HG03442 (cell line): Measurements from ENCODE around the gene RPTN.

ENCODE experiments used
- ATAC-seq: cut with Tn5 transposase; IDR thresholded peaks from one replicate; pipeline ENCODE4 v1.9.1; 2021; ENCODE audit warnings: mild to moderate bottlenecking, moderate library complexity; ENCODE audit not compliant: unreplicated experiment

RPTN gene, protein sequence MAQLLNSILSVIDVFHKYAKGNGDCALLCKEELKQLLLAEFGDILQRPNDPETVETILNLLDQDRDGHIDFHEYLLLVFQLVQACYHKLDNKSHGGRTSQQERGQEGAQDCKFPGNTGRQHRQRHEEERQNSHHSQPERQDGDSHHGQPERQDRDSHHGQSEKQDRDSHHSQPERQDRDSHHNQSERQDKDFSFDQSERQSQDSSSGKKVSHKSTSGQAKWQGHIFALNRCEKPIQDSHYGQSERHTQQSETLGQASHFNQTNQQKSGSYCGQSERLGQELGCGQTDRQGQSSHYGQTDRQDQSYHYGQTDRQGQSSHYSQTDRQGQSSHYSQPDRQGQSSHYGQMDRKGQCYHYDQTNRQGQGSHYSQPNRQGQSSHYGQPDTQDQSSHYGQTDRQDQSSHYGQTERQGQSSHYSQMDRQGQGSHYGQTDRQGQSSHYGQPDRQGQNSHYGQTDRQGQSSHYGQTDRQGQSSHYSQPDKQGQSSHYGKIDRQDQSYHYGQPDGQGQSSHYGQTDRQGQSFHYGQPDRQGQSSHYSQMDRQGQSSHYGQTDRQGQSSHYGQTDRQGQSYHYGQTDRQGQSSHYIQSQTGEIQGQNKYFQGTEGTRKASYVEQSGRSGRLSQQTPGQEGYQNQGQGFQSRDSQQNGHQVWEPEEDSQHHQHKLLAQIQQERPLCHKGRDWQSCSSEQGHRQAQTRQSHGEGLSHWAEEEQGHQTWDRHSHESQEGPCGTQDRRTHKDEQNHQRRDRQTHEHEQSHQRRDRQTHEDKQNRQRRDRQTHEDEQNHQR

GRCh38 chr1:152159144-152159543 lies at the start of gene RPTN:
Gene RPTN, minus strand, starts transcription at chr1:152159228. Its CDS starts 1,339 bp downstream, at chr1:152157889.
- ATAC-seq, result no peak

DNA sequence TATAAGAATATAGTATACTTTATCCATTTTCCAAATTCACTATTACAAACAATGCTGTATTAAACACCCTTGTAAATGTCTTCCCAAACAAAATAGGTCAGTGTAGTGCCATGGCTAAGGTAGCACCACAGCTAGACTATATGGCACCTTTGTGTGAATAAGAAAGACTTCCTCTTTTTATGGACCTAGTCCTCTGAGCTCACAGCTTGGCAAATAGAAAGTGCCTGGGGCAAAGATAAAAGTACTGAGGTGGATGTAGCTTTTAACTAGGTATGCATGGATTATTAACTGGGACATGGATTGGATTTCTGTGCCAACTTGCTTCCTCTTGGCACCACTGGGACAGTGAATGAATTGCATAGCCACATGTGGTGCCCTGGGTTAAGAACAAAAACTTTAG lies 40.0 kb upstream of the RPTN start:
- ATAC-seq, result no peak

GRCh38 chr1:152197361-152197941 lies 38.4 kb upstream of the RPTN start:
- ATAC-seq, result no peak

GRCh38 chr1:152191711-152192110 lies 32.7 kb upstream of the RPTN start:
- ATAC-seq, result no peak

DNA sequence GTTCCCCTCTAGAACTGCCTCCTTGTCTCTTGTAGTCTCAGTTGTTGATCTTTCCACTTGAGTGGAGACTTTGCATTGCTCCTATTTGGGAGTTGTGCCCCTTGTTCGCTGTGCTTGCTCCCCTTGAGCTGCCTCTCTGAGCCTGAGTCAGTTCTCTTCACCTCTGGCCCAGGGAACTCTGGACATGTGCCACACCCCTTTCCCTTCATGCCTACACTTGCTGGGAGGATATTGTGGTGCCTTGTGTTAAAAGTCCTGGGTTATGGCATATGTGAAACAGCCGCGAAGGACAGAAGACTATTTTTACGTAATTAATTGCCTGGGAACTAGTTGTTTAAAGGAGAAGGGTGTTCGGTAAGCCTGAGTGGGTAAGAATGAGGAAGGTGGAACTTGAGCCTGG lies 32.2 kb upstream of the RPTN start:
- ATAC-seq, result no peak

DNA sequence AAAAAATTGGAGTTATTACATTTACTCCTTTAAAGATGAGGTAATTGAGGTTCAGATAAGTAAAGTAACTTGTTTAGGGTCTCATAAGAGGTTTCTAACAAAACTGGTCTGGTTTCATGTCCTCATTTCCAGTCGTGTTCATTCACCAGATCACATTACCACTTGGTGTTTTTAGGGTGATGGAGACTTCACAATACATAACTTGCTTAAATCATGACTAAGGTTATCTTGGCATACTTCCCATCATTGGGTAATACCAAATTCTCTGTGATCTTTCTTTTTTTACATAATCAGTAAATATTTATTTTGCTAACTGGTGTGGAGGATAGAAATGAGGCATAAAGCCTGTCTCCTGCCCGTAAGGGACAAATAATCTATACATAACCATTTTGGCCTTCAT lies 31.6 kb upstream of the RPTN start:
- no peak for ATAC-seq

- no peak for ATAC-seq
These were observed 30.8 kb upstream of the RPTN start for GRCh38 chr1:152189657-152190442.

DNA sequence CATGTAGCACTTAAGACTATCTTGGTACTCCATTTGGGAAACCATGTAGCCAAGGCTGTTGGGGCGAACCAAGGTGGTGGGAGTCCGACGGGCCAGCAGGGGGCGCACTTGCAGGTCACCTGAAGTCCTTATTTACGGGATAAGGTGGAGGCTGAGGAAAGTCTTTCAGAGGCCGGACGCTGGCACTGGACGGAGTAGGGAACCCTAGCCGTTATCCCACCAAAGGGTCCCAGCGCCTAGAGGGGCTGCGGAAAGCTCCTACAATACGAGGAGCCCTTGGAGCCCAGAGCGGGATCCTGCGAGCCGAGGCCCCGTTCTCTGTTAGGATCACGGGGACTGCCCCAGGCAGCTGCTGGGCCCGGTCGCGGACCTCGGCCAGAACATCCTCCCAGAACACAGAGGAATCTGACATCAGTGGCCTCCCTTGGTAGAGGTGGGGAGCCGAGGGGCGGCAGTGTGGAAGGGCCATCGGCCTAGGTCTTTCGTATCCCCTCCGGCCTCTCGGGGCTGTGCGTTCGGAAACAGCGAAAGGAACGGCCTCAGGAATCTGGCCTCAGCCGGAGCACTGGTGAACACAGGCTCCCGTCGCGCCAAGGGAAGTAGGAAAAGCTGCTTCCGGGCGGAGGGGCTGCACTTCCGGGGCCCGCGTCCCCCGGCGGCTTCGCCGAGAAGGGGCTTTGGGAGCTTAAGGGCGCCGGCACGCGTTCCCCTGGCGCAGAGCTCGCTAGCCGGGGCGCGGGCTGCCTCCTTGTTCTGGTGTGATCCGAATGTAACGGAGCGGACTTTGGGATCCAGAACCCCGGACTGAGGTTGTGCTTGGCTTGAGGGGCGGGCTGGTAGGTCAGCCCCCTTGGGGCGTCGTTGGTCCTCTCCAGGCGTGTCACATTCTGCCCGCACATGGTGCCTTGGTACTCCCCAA lies 29.9 kb upstream of the RPTN start:
- no peak for ATAC-seq

DNA sequence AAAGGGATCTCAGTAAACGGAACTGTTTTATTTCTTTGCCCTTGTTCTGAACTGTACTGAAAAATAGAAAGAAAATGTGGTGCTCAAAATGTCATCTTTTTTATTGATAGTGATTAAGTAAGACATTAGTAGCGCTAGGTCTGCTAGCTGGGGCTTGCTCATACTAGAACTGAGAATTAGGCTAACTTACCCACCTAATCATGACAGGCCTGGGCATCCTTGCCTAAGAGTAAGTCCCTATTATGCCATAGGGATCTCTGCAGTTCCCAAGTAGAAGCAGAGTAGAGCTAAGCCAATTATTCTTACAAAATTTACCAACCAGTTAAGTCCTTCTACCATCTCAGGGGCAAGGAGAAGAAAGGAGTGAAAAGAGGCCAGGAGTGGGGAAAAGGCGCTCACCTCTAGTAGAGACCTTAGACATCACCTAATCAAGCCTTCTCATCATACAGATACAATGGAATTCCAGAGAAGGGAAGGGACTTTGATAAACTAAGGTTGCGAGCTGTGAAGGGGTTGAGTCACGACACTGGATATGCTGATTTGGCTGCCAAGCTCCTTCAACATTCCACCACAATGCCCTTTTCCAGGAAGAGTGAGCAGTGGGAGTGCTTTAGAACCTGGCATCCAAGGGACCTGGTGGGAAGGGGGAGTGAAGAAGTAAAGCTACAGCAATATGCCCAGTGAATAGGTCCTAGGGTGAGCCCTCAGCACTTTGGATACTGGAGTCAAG lies 27.7 kb upstream of the RPTN start:
- no peak for ATAC-seq

GRCh38 chr1:152185544-152186391 lies 26.7 kb upstream of the RPTN start:
- peak; percentile 67 for ATAC-seq

DNA sequence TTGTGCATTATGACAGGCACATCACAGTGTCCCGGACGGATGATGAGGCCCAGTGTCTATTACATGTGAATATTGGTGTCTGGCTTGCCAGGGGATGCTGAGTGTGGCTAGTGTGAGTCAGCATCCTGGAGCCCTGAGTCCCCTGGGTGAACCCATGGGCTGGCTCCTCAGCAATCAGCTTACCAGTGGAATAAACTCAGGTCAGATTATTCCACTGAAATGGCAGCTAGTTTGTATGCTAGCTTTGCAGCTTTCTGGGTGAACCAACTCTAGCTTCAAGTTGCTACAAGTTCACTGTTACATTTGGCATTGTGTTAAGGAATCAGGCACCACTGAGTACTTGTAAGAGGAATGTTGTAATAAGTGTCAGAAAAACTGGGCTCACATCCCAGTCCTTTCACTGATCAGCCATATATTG lies 23.9 kb upstream of the RPTN start:
- ATAC-seq, result no peak

DNA sequence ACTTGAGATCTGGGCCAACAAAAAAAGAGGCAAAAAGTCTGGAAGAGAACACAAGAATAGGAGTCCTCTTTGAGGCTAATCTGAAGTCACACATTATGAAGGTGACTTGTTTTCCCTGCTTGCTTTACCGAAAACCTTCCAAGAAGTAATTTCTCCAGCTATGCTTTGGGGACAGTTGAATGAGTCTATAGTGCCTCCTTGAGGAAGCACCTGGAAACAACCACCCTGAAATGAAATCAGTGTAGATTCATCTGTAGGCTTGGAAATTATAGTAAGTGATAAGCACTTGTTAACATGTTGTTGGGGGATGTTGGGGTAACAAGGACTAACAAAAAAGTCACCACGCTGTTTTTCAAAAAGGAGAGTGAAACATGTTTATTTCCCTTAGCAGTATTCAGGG lies 23.4 kb upstream of the RPTN start:
- ATAC-seq, result no peak

GRCh38 chr1:152179566-152179965 lies 20.5 kb upstream of the RPTN start:
- no peak for ATAC-seq

DNA sequence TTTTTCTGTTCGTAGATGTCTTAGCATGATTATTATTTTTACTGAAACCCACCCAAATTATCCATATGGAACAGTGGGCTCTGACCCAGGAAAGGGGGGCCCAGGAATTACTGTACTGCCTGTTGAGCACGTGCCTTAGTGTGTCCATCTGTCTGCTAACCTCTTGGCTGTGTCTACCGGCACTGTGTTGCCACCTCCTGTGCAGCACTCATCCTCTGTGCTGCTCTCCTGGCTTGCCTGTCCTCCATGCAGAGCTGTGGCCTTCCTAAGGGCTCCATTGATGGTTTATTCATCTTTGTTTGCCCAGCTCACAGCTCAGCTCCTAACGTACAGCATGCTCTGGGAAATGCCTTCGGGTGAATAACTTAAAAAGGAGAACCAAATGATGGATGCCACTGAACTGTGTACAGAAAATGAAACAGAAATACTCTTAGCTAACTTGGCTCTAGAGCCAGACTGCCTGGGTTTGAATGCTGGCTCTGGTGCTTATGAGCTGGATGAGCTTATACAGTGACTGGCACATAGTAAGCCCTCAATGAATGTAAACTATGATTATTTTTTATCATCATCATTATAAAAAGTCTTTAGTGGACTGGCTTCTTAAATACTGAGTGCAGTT lies 11.4 kb upstream of the RPTN start:
- ATAC-seq, result no peak

DNA sequence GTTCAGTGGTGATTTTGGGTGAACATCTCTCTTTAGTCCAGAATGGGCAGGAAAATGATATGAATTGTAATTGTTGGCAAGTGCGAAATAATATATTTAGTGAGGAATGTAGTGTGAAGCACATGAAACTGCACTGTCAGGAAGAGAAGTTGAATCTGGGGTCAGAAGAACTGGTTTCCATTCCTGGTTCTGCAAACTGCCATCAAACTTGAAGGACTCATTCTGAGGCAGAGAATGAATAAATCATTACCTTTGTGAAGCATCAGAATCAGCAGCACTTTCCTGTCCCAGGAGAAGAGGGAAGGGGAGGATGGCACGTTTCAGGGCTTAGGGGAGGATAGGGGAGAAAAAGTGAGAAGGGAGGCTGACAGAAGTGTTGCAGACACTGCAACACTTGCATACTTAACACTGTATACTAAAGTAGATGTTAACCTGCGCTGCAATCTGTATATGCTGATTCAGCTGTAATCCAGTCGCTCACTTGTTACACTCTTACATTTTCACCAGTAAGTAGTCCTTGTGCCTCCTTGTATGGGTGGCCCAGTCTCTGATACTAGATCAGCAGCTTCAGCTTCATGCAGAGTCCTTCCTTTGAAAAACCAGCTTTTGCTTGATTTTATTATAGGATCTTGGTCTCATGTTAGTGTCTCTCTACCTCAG lies 10.5 kb upstream of the RPTN start:
- ATAC-seq, result no peak

GRCh38 chr1:152168535-152168868 lies 9.5 kb upstream of the RPTN start:
- no peak for ATAC-seq

DNA sequence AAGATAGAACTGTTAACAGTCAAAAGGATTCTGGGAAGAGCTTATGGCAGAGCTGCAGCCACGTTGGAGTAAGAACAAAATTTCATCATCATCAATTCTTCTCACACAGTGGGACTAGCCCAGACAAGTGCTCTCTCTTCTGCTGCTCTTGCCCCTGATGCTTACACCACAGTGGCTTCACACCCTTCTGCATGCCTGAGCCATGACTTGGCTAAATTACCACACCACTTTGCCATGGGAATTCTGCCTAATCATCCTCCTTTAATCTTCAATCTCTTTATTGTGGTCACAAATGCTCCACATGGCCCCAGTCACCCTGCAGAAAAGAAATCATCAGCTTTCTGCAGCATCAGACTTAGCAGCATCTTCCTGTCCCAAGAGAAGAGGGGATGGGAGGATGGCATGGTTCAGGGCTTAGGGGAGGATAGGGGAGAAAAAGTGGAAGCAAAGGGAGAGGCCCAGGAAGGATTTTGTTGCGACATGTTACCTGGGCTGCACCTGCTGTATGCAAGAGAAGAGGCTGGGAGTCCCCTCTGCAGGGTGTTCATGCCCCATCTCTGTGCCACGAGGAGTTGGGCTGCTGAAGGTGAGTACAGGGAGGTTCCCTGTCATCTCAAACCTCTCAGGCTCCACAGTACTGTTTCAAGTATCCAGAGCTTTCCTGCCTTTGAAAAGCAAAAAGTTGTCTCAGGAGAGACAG lies 9.0 kb upstream of the RPTN start:
- no peak for ATAC-seq
